HG03432 (cell line): ENCODE measurements around the gene MCF2L2.

Experiments used
- ATAC-seq: cut with Tn5 transposase; IDR thresholded peaks from one replicate; pipeline ENCODE4 v1.9.1; 2021; ENCODE audit warnings: mild to moderate bottlenecking, moderate library complexity; ENCODE audit not compliant: unreplicated experiment

The MCF2L2 gene

GRCh38 chr3:183213415-183214276, 214.8 kb downstream of the MCF2L2 start:
- ATAC-seq = no peak

GRCh38 chr3:183212565-183212964, 215.9 kb downstream of the MCF2L2 start:
- ATAC-seq = no peak

- no peak for ATAC-seq
These were observed 216.3 kb downstream of the MCF2L2 start for GRCh38 chr3:183212096-183212495.

- ATAC-seq = no peak
These were observed 217.1 kb downstream of the MCF2L2 start for GRCh38 chr3:183211352-183211751.

GRCh38 chr3:183210862-183211341, 217.5 kb downstream of the MCF2L2 start:
- no peak for ATAC-seq

- ATAC-seq = no peak
These were observed 218.1 kb downstream of the MCF2L2 start for GRCh38 chr3:183210341-183210740.

GRCh38 chr3:183208800-183209199, 219.6 kb downstream of the MCF2L2 start:
- no peak for ATAC-seq

- ATAC-seq = no peak
These were observed 220.2 kb downstream of the MCF2L2 start for GRCh38 chr3:183208260-183208659.

- ATAC-seq = no peak
These were observed 224.7 kb downstream of the MCF2L2 start for GRCh38 chr3:183203670-183204069.

- ATAC-seq = no peak
These were observed 226.3 kb downstream of the MCF2L2 start for GRCh38 chr3:183202004-183202722.

GRCh38 chr3:183198939-183199338, 229.5 kb downstream of the MCF2L2 start:
- ATAC-seq = no peak

- ATAC-seq = no peak
These were observed 230.7 kb downstream of the MCF2L2 start for GRCh38 chr3:183197734-183198133.

- ATAC-seq = no peak
These were observed 233.2 kb downstream of the MCF2L2 start for GRCh38 chr3:183195266-183195665.

- ATAC-seq = no peak
These were observed 234.4 kb downstream of the MCF2L2 start for GRCh38 chr3:183193762-183194689.

- ATAC-seq = no peak
These were observed 235.6 kb downstream of the MCF2L2 start for GRCh38 chr3:183192650-183193300.

GRCh38 chr3:183189641-183190040, 238.8 kb downstream of the MCF2L2 start:
- ATAC-seq = no peak

GRCh38 chr3:183188895-183189462, 239.4 kb downstream of the MCF2L2 start:
- ATAC-seq = peak; percentile 57

GRCh38 chr3:183185696-183186095, 242.7 kb downstream of the MCF2L2 start:
- ATAC-seq = no peak

GRCh38 chr3:183182732-183183610, 245.4 kb downstream of the MCF2L2 start:
- no peak for ATAC-seq
